Measurements from ENCODE around the gene TNNC2. TPM values are rescaled to one million over a fixed set of nuclear protein-coding genes. Genes with fewer than 3 reads are reported as not detected.
A peak's percentile ranks its signal among the peaks of the same experiment; 100 is the strongest.

Gene TNNC2
- total and polyA plus RNA-seq, 2 of the 13 experiments (the other 11 are each of a cell fraction or from before 2014, with no cell fraction given): 1.8 to 4.7 TPM

- TF ChIP-seq ZNF660 (CRISPR knock-in tag; IDR thresholded peaks at IDR 0.05; ENCODE audit: borderline replicate concordance, low read depth): 0 out of 2 replicates have a peak, but pooled peaks have one; percentile 76
- 0 out of 2 replicates have a peak, but pooled peaks have one; percentile 22 for TF ChIP-seq ZBTB37 (CRISPR knock-in tag; IDR thresholded peaks at IDR 0.05)
- TF ChIP-seq ZNF484 (CRISPR knock-in tag; IDR thresholded peaks at IDR 0.05; ENCODE audit: borderline replicate concordance, low read depth): no peak
- TF ChIP-seq ZNF274 (CRISPR knock-in tag; IDR thresholded peaks at IDR 0.05): peak; percentile 71
- TF ChIP-seq ZBTB49 (CRISPR knock-in tag; IDR thresholded peaks at IDR 0.05; ENCODE audit: borderline replicate concordance): no peak
- TF ChIP-seq ZBTB3 (CRISPR knock-in tag; IDR thresholded peaks at IDR 0.05; ENCODE audit: borderline replicate concordance, low read depth): no peak
- TF ChIP-seq IRX3 (CRISPR knock-in tag; IDR thresholded peaks at IDR 0.05; ENCODE audit: borderline replicate concordance, low read depth): peak; percentile 83; the same call in 1 of the 2 replicates
- peak; percentile 90 for TF ChIP-seq SALL2 (CRISPR knock-in tag; IDR thresholded peaks at IDR 0.05)
- no peak for TF ChIP-seq JUN (CRISPR knock-in tag; IDR thresholded peaks at IDR 0.05)
- TF ChIP-seq KDM3A (CRISPR knock-in tag; IDR thresholded peaks at IDR 0.05; ENCODE audit: low read depth): no peak
- TF ChIP-seq ZNF687 (CRISPR knock-in tag; IDR thresholded peaks at IDR 0.05): peak; percentile 90
- no peak; the same call in 1 of the 2 replicates for TF ChIP-seq ATF7-NPFF (CRISPR knock-in tag; IDR thresholded peaks at IDR 0.05; ENCODE audit: low read depth)
- peak; percentile 47 for TF ChIP-seq SIX1 (CRISPR knock-in tag; IDR thresholded peaks at IDR 0.05; ENCODE audit: borderline replicate concordance)
- peak; percentile 75; the same call in 1 of the 2 replicates for TF ChIP-seq MYPOP (CRISPR knock-in tag; IDR thresholded peaks at IDR 0.05)
- 0 out of 2 replicates have a peak, but pooled peaks have one; percentile 58 for TF ChIP-seq MTERF4 (CRISPR knock-in tag; IDR thresholded peaks at IDR 0.05)
- no peak for TF ChIP-seq MTA3 (CRISPR knock-in tag; IDR thresholded peaks at IDR 0.05)
- no peak for TF ChIP-seq TBP (CRISPR knock-in tag; IDR thresholded peaks at IDR 0.05)
- no peak for TF ChIP-seq U2AF2 (IDR thresholded peaks at IDR 0.05; ENCODE audit: low read depth, low read length)
Observed at GRCh38 chr20:45857114-45857881, 30.2 kb upstream of the TNNC2 start, which contains the start of the genes ACOT8 and ZSWIM3 (continued).
